Measurements from ENCODE around the gene PPARA.

Gene PPARA

DNA sequence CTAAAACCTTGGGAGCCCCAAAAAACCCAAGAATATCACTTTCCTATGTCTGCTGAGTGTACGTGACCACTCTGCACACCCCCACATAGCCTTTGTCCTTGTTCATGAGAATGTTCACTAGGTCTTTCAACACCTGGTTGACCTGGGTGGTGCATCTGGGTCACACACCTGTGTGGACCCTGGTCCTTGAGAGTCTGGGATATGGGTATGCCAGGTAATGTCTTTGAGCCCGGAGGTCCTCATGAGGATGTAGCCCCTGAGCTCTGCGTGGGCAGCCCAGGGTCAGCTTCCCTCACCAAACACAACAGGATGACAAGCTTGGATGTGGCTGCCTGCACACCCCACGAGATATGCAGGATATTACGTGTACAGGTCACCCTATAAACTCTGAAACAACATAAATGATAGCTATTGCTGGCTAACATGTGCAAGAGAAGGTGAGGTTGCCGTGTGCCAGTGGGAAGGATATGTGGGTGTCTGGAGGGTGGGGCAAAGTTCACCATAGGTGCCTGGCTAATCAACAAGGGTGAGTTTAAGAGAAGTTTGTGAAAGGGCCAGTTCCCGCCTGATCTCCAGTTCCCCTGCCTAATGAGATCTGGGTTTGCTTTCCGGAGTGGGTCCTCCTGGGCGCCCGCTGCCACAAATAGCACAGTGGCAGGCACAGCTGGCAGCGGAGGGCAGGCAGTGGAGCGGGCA is 1.4 kb upstream of the PPARA start:
- H3K9ac ChIP-seq (ENCODE audit: low read length): peak overlapping the region; percentile 69; the same call in 1 of the 2 replicates
- no peaks in the 10 kb centered on the region for H3K9me2 ChIP-seq (ENCODE audit: low read depth, low read length)

DNA sequence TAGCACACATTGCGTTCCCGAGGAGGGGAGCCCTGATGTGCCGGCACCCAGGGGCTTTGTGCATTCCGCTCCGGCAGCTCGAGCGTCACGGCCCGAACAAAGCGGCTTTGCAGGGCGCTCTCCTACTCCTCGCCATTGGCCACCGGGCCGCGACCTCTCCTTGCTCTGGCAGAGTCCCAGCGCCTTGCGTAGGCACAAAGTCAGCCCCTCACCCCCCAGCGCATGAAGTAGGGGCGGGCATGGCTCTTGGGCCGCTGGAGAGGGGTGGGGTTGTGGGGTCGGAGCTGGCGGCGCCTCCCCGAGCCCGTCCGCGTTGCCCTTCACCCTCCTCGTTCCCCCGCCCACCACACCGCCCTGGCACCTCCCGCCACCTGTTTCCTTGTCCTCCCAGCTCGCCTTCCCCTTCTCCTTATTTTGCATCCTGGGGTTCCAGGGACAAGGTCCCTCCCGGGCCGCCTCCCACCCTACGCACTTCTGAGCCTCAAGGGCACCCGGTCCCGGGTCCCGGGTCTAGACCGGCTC is 753 bp upstream of the PPARA start:
- peak overlapping the region; percentile 81 for H3K4me2 ChIP-seq (ENCODE audit: low read length)
- H3K36me3 ChIP-seq (ENCODE audit: insufficient read depth, low read length): peaks cover 4% of the 10 kb centered on the region; the same call in 1 of the 2 replicates
- no peaks in the 10 kb centered on the region for H3K79me2 ChIP-seq (ENCODE audit: insufficient read depth, low read length)
- no peaks in the 10 kb centered on the region for H3K27me3 ChIP-seq (ENCODE audit: insufficient read depth, low read length)
- H3K9me3 ChIP-seq (ENCODE audit: low read length): no peaks in the 10 kb centered on the region
- H3K4me1 ChIP-seq (ENCODE audit: insufficient read depth, low read length, severe bottlenecking): peaks cover 23% of the 10 kb centered on the region
- no peaks in the 10 kb centered on the region for H3F3A ChIP-seq (ENCODE audit: insufficient read depth, low read length)
- H3K4me3 ChIP-seq (ENCODE audit: low read depth, low read length, poor library complexity, severe bottlenecking): peak overlapping the region; percentile 76
- no peak for TF ChIP-seq EZH2 (IDR thresholded peaks at IDR 0.05; ENCODE audit: borderline replicate concordance, low read length)
- TF ChIP-seq, protein P1, sequence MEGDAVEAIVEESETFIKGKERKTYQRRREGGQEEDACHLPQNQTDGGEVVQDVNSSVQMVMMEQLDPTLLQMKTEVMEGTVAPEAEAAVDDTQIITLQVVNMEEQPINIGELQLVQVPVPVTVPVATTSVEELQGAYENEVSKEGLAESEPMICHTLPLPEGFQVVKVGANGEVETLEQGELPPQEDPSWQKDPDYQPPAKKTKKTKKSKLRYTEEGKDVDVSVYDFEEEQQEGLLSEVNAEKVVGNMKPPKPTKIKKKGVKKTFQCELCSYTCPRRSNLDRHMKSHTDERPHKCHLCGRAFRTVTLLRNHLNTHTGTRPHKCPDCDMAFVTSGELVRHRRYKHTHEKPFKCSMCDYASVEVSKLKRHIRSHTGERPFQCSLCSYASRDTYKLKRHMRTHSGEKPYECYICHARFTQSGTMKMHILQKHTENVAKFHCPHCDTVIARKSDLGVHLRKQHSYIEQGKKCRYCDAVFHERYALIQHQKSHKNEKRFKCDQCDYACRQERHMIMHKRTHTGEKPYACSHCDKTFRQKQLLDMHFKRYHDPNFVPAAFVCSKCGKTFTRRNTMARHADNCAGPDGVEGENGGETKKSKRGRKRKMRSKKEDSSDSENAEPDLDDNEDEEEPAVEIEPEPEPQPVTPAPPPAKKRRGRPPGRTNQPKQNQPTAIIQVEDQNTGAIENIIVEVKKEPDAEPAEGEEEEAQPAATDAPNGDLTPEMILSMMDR (IDR thresholded peaks at IDR 0.05; ENCODE audit: low read length): no peak
- H4K20me1 ChIP-seq (ENCODE audit: insufficient read depth, low read length): no peaks in the 10 kb centered on the region
- H3K9ac ChIP-seq (ENCODE audit: low read length): peak overlapping the region; percentile 69
- no peak overlapping the region for H2AFZ ChIP-seq (ENCODE audit: low read length)
- no peaks in the 10 kb centered on the region for H3K9me2 ChIP-seq (ENCODE audit: low read depth, low read length)
- H3K27ac ChIP-seq (ENCODE audit: low read depth, low read length, poor library complexity, severe bottlenecking): no peak overlapping the region

More for the DNA sequence above, 1.4 kb upstream of the PPARA start:
- peak overlapping the region; percentile 76 for H3K4me3 ChIP-seq (ENCODE audit: low read depth, low read length, poor library complexity, severe bottlenecking)
- H3K4me2 ChIP-seq (ENCODE audit: low read length): peak overlapping the region; percentile 81
- no peaks in the 10 kb centered on the region for H4K20me1 ChIP-seq (ENCODE audit: insufficient read depth, low read length)
- H2AFZ ChIP-seq (ENCODE audit: low read length): no peak overlapping the region
- TF ChIP-seq EZH2 (IDR thresholded peaks at IDR 0.05; ENCODE audit: borderline replicate concordance, low read length): no peak
- TF ChIP-seq, protein P1 (IDR thresholded peaks at IDR 0.05; ENCODE audit: low read length): no peak
- peaks cover 23% of the 10 kb centered on the region for H3K4me1 ChIP-seq (ENCODE audit: insufficient read depth, low read length, severe bottlenecking)
- no peaks in the 10 kb centered on the region for H3K27me3 ChIP-seq (ENCODE audit: insufficient read depth, low read length)
- H3K36me3 ChIP-seq (ENCODE audit: insufficient read depth, low read length): peaks cover 4% of the 10 kb centered on the region; the same call in 1 of the 2 replicates
- no peaks in the 10 kb centered on the region for H3K9me3 ChIP-seq (ENCODE audit: low read length)
- no peak overlapping the region for H3K27ac ChIP-seq (ENCODE audit: low read depth, low read length, poor library complexity, severe bottlenecking)
- no peaks in the 10 kb centered on the region for H3F3A ChIP-seq (ENCODE audit: insufficient read depth, low read length)
- H3K79me2 ChIP-seq (ENCODE audit: insufficient read depth, low read length): no peaks in the 10 kb centered on the region

DNA sequence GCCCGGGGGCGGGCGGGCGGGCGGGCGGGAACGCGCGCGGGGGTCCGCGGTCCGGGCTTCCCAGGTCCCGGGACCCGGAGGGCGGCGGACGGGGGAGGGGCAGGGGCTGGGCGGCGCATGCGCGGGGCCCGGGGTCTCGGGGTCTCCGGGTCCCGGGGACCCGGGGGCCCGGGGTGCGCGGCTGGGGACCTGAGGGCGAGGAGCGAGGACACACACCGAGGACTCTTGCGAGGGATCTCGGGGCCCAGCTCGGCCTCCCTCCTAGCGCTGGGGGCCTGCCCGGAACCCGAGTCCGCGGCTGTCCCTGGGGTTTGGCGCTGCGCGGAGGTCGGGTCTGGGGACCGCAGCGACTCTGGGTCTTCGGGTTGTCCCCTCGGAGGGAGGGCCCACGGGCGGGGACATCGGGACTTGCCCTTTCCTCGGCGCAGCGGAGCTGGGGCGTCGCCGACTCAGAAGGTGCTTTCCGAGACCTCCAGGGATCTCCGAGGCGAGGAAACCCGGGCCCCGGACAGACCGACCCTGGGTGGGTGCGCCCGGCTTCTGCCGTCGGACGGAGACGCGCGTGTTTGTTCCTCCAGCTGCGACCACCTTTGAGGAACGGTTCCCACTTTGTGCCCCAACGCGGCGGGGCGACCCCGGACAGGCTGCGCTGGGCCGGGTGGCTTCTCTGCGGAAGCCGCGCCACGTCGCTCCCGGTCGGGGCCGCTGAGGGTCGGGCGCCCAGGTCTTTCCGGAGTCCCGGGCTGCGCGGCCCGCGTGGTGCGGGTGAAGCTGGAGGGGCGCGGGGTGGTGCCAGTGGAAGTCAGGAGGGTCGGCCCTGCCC is 540 bp downstream of the PPARA start:
- Histone ChIP-seq H3K9ac (ENCODE audit: low read length) (peak overlapping the region; percentile 78), H3K36me3 (ENCODE audit: insufficient read depth, low read length) (peaks cover 7% of the 10 kb centered on the region; the same call in 1 of the 2 replicates), H3F3A (ENCODE audit: insufficient read depth, low read length) (no peaks in the 10 kb centered on the region), H3K27ac (ENCODE audit: low read depth, low read length, poor library complexity, severe bottlenecking) (peak overlapping the region; percentile 78), H3K4me1 (ENCODE audit: insufficient read depth, low read length, severe bottlenecking) (peaks cover 23% of the 10 kb centered on the region), H3K79me2 (ENCODE audit: insufficient read depth, low read length) (no peaks in the 10 kb centered on the region), H3K9me2 (ENCODE audit: low read depth, low read length) (no peaks in the 10 kb centered on the region), H3K9me3 (ENCODE audit: low read length) (no peaks in the 10 kb centered on the region), H3K4me3 (ENCODE audit: low read depth, low read length, poor library complexity, severe bottlenecking) (peak overlapping the region; percentile 87), H3K27me3 (ENCODE audit: insufficient read depth, low read length) (no peaks in the 10 kb centered on the region), H2AFZ (ENCODE audit: low read length) (no peak overlapping the region), H4K20me1 (ENCODE audit: insufficient read depth, low read length) (no peaks in the 10 kb centered on the region), H3K4me2 (ENCODE audit: low read length) (peak overlapping the region; percentile 98)
- TF ChIP-seq EZH2 (IDR thresholded peaks at IDR 0.05; ENCODE audit: borderline replicate concordance, low read length): no peak
- TF ChIP-seq, protein P1 (IDR thresholded peaks at IDR 0.05; ENCODE audit: low read length): no peak

Measured in OCI-LY1 (cell line).